Fibroblast of mammary gland (primary cell): ENCODE results near the gene PPAN.

Source experiments
- DNase-seq: peaks from one replicate; pipeline ENCODE4 v3.0.0-alpha.2; 2010; ENCODE audit warnings: low read depth
- H3K4me3 ChIP-seq: 2 replicates; pipeline ENCODE4 v1.5.1; 2011; ENCODE audit warnings: low read depth, mild to moderate bottlenecking, low read length, moderate library complexity; ENCODE audit not compliant: control insufficient read depth
- TF ChIP-seq, protein P1 (sequence below): conservative IDR thresholded peaks from 2 replicates; pipeline ENCODE4 v1.5.1; 2011; ENCODE audit warnings: low read depth, low read length, inconsistent platforms; ENCODE audit not compliant: control insufficient read depth, insufficient read depth

PPAN gene

GRCh38 chr19:10092648-10093294 is 13.4 kb upstream of the PPAN start:
- no peak overlapping the region for H3K4me3 ChIP-seq
- TF ChIP-seq, protein P1, sequence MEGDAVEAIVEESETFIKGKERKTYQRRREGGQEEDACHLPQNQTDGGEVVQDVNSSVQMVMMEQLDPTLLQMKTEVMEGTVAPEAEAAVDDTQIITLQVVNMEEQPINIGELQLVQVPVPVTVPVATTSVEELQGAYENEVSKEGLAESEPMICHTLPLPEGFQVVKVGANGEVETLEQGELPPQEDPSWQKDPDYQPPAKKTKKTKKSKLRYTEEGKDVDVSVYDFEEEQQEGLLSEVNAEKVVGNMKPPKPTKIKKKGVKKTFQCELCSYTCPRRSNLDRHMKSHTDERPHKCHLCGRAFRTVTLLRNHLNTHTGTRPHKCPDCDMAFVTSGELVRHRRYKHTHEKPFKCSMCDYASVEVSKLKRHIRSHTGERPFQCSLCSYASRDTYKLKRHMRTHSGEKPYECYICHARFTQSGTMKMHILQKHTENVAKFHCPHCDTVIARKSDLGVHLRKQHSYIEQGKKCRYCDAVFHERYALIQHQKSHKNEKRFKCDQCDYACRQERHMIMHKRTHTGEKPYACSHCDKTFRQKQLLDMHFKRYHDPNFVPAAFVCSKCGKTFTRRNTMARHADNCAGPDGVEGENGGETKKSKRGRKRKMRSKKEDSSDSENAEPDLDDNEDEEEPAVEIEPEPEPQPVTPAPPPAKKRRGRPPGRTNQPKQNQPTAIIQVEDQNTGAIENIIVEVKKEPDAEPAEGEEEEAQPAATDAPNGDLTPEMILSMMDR = no peak
- DNase-seq = no peak

- H3K4me3 ChIP-seq = no peak overlapping the region
- peak; percentile 24 for DNase-seq
- TF ChIP-seq, protein P1 = no peak
Measured at GRCh38 chr19:10093295-10094186, 12.6 kb upstream of the PPAN start.

DNA sequence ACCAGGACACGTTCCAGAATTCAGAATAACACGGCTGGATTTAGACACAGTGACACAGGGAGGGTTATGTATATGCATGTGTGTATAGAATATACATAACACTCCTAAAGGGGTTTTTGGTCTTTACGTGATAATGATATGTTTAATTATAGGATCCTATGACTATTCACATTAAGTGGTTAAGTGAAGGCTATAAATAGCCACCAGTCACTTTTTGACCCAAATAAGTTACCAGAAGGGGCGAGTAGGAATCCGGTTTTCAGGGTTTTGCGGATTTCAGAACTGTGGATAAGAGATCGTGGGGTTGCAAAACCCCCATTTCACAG is 10.6 kb upstream of the PPAN start:
- TF ChIP-seq, protein P1 = no peak
- DNase-seq = no peak
- H3K4me3 ChIP-seq = no peak overlapping the region

DNA sequence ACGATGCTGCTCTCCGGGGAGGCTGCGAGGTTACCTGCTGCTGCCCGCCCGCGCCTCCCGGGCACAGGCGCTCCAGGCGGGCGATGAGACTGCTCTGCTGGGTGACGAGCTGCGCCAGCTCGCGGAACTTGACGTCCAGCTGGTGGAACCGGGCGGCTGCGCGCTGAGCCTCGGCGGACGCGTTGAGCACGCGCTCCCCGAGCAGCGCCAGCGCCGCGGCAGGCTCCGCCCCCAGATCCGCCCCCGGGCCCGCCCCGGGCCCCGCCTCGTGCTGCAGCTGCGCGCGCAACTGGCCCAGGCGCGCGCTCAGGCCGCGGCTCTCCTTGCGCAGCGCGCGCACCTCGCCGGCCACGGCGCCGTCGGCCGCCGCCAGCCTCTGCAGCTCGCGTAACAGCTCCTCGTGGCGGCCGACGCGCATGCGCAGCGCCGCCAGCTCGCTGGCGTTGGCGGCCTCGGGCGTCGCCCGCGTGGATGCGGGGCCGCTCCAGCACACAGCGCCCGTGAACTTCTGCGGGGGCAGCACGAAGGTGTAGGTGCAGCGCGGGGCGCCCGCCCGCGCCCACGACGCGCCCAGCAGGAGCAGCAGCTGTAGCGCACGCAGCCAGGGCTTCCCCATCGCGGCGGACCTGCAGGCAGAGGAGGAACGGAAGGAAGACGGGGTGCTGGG is 10.1 kb upstream of the PPAN start:
- DNase-seq = peak; percentile 83
- H3K4me3 ChIP-seq = peak overlapping the region; percentile 29
- TF ChIP-seq, protein P1 = no peak

DNA sequence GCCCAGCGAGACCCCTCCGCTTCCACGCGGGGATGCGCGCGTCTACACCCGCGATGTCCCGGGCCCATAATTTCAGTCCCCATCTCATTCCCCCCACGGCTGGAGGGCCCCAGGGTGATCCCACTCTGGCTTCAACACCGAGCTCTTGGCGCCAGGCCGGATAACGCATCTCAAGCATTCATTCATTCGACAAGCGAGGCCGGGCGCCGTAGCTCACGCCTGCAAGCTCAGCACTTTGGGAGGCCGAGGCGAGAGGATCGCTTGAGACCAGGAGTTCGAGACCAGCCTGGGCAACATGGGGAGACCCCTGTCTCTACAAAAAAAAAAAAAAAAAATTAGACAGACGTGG is 9.6 kb upstream of the PPAN start:
- TF ChIP-seq, protein P1 = no peak
- DNase-seq = peak; percentile 28
- H3K4me3 ChIP-seq = peak overlapping the region; percentile 29

GRCh38 chr19:10100163-10100785 is 5.9 kb upstream of the PPAN start:
- TF ChIP-seq, protein P1 = no peak
- DNase-seq = no peak
- H3K4me3 ChIP-seq = no peak overlapping the region
